Pancreas (tissue), 10 donors: Measurements from ENCODE around the gene EPG5. TPM values are rescaled to one million over a fixed set of nuclear protein-coding genes. Genes with fewer than 3 reads are reported as not detected.

Experiments
- ATAC-seq, 4 donors: fragments of 200-7000 bp; cut with Tn5 transposase; one replicate each; pipeline versions ENCODE4 v1.8.0 to v1.9.1; 2020; ENCODE audit warnings: mild to moderate bottlenecking in 4 of 4, moderate library complexity in 4 of 4
- DNase-seq, 6 donors: peaks; one replicate each; pipeline ENCODE4 v3.0.0-alpha.2; 2020
- FAIRE-seq: peaks from 2 replicates; lab custom pipeline; 2012; peaks lifted over from hg19 to GRCh38; lab: Jason Lieb, UNC
- H3K27ac ChIP-seq, 4 donors: fragments of 200-600 bp; sonication (generic); 1 replicate in 3 of 4; 2 replicates in 1 of 4; pipeline versions ENCODE4 v1.5.0 to v1.8.0; 2020
- H3K27me3 ChIP-seq, 4 donors: fragments of 200-600 bp; one replicate each; pipeline ENCODE4 v1.8.0; 2021
- H3K36me3 ChIP-seq, 3 donors: fragments of 200-600 bp; sonication (generic) in 1 of 3; one replicate each; pipeline versions ENCODE4 v1.5.0 to v1.8.0; 2020 to 2021
- H3K4me1 ChIP-seq, 3 donors: fragments of 200-600 bp; one replicate each; pipeline ENCODE4 v1.8.0; 2021
- H3K4me3 ChIP-seq, 4 donors: fragments of 200-600 bp; sonication (generic) in 2 of 4; one replicate each; pipeline versions ENCODE4 v1.5.0 to v1.8.0; 2020 to 2021
- H3K9me3 ChIP-seq, 4 donors: fragments of 200-600 bp; one replicate each; pipeline ENCODE4 v1.8.0; 2021
- CTCF ChIP-seq, 4 donors: fragments of 200-600 bp; sonication (generic) in 3 of 4; IDR thresholded peaks; one replicate each; pipeline versions ENCODE4 v1.5.0 to v1.8.0; 2021; ENCODE audit warnings: antibody characterized with exemption in 4 of 4
- WGBS, 2 donors: extraction: QIAGEN DNeasy Blood & Tissue Kit; methylation state at CpG; one replicate each; pipeline ENCODE4 v1.1.7; 2013; 5-methylcytosine and 5-hydroxymethylcytosine counted together
- intact Hi-C, 3 donors: fragments of 100-400 bp; cut with DNase I; formaldehyde crosslinking; loops; one replicate each; pipeline versions ENCODE4 v1.11.1 to v1.14.2; 2022
- polyA plus RNA-seq, 2 donors: library from polyadenylated mRNA; stranded (reverse); fragments of 200-250 nt; gene quantifications; one replicate each; pipeline ENCODE4 v1.2.3, GENCODE V29; 2013
- total RNA-seq, 6 donors: library from RNA; stranded (reverse); fragmentation: NEBNext Ultra II Directional in 4 of 6; extraction: Animal tissue kit (Norgen Biotek cat#: 25700) in 4 of 6; gene quantifications; one replicate each; pipeline versions ENCODE4 v1.2.1 to v1.2.4, GENCODE V29; 2021 to 2023
- donor health status: healthy with polysubstance abuse.
- donor health status: DM: no; HTN: no; CAD: no; lungs with moderate emphysema.
- donor health status: DM: no; HTN: no; CAD: no.
- donor health status: control.
- donor health status: control.
- donor health status: Bipolar disorder and iron deficiency.
- donor health status: DM: yes; HTN: yes; CAD: no.
- donor health status: DM: no; HTN: no; CAD: no.
- donor health status: DM: no; HTN: no; CAD: no.
- donor health status: DM: yes; HTN: yes; CAD: no.

EPG5 gene
- total and polyA plus RNA-seq, 8 donors, result 4.9 to 18.4 (median 10.1) TPM

- no peaks in the 10 kb centered on the region for H3K9me3 ChIP-seq
- H3K4me1 ChIP-seq, result no peaks in the 10 kb centered on the region
- WGBS, 2 donors, result 92 to 94% methylated on average over 2 of the region's 2 CpGs
- no peak for TF ChIP-seq CTCF (IDR thresholded peaks at IDR 0.05)
- H3K36me3 ChIP-seq, result peaks cover 0 to 29% (median 3%) of the 10 kb centered on the region in 3 donors
- no peaks in the 10 kb centered on the region for H3K27me3 ChIP-seq
- no peak overlapping the region for H3K4me3 ChIP-seq
- ATAC-seq, result no peak
- FAIRE-seq, result no peak
- no peak overlapping the region for H3K27ac ChIP-seq
- DNase-seq, result no peak
- intact Hi-C loops, result no loop called here
These were observed 36.2 kb downstream of the EPG5 start for GRCh38 chr18:45930963-45931362.

GRCh38 chr18:45926691-45927090 lies 40.4 kb downstream of the EPG5 start:
- TF ChIP-seq CTCF (IDR thresholded peaks at IDR 0.05), result no peak
- H3K27me3 ChIP-seq, result no peaks in the 10 kb centered on the region
- no peak overlapping the region for H3K4me3 ChIP-seq
- intact Hi-C loops, result no loop called here
- no peak for DNase-seq
- H3K27ac ChIP-seq, result no peak overlapping the region
- no peak for ATAC-seq
- H3K4me1 ChIP-seq, result no peaks in the 10 kb centered on the region
- 95 to 96% methylated on average over 3 of the region's 3 CpGs for WGBS, 2 donors
- H3K9me3 ChIP-seq, result no peaks in the 10 kb centered on the region
- FAIRE-seq, result no peak
- peaks cover 0 to 60% (median 8%) of the 10 kb centered on the region in 3 donors for H3K36me3 ChIP-seq

- FAIRE-seq, result no peak
- intact Hi-C loops, result no loop called here
- Histone ChIP-seq H3K36me3 (peaks cover 0 to 61% (median 8%) of the 10 kb centered on the region in 3 donors), H3K9me3 (no peaks in the 10 kb centered on the region), H3K27ac (no peak overlapping the region), H3K27me3 (no peaks in the 10 kb centered on the region), H3K4me3 (no peak overlapping the region), H3K4me1 (no peaks in the 10 kb centered on the region)
- TF ChIP-seq CTCF (IDR thresholded peaks at IDR 0.05), result no peak
- no peak for ATAC-seq
- no peak for DNase-seq
- 80 to 83% methylated on average over 3 of the region's 3 CpGs for WGBS, 2 donors
These were observed 41.0 kb downstream of the EPG5 start for GRCh38 chr18:45926085-45926484.

- Histone ChIP-seq H3K27ac (no peak overlapping the region), H3K9me3 (no peaks in the 10 kb centered on the region), H3K27me3 (no peaks in the 10 kb centered on the region), H3K4me3 (no peak overlapping the region), H3K36me3 (peaks cover 0 to 52% (median 8%) of the 10 kb centered on the region in 3 donors), H3K4me1 (peaks cover 0 to 5% (median 0%) of the 10 kb centered on the region in 3 donors)
- no peak for TF ChIP-seq CTCF (IDR thresholded peaks at IDR 0.05)
- no peak for FAIRE-seq
- ATAC-seq, result no peak
- 97 to 100% methylated on average over 1 of the region's 1 CpG for WGBS, 2 donors
- no peak for DNase-seq
- intact Hi-C loops, result no loop called here
These were observed 44.0 kb downstream of the EPG5 start for GRCh38 chr18:45923138-45923537.

- 13 to 14% methylated on average over 4 of the region's 4 CpGs for WGBS, 2 donors
- peak; percentile 79 to 97 (median 93) for ATAC-seq
- H3K9me3 ChIP-seq, result no peaks in the 10 kb centered on the region
- intact Hi-C loops, result no loop called here
- H3K4me1 ChIP-seq, result peaks cover 0 to 5% (median 0%) of the 10 kb centered on the region in 3 donors
- no peaks in the 10 kb centered on the region for H3K27me3 ChIP-seq
- no peak overlapping the region for H3K4me3 ChIP-seq
- no peak for FAIRE-seq
- no peak for TF ChIP-seq CTCF (IDR thresholded peaks at IDR 0.05)
- peak; percentile 76 to 93 (median 86) for DNase-seq
- H3K27ac ChIP-seq, result no peak overlapping the region
- H3K36me3 ChIP-seq, result peaks cover 7 to 67% (median 17%) of the 10 kb centered on the region in 3 donors
These were observed 46.8 kb downstream of the EPG5 start for GRCh38 chr18:45920367-45920766.
